Loucy (cell line): ENCODE measurements around the gene HOGA1.

Experiments
- CTCF ChIP-seq: fragments of 200-600 bp; sonication (generic); conservative IDR thresholded peaks from 2 replicates; pipeline ENCODE4 v1.5.1; 2014; ENCODE audit warnings: mild to moderate bottlenecking, antibody characterized with exemption, low read length
- EZH2phosphoT487 ChIP-seq: fragments of 200-600 bp; IDR thresholded peaks from 2 replicates; pipeline ENCODE4 v1.6.1; 2018; ENCODE audit warnings: antibody characterized with exemption, mild to moderate bottlenecking, moderate library complexity, borderline replicate concordance

GRCh38 chr10:97573021-97573420 is 11.2 kb upstream of the HOGA1 start:
- TF ChIP-seq CTCF: no peak
- TF ChIP-seq EZH2phosphoT487: no peak
